OCI-LY3 (cell line): ENCODE data around the gene IER3.

Source experiments
- EZH2phosphoT487 ChIP-seq: fragments of 200-600 bp; shearing (Covaris generic); IDR thresholded peaks from 2 replicates; pipeline ENCODE4 v1.6.1; 2018; ENCODE audit warnings: antibody characterized with exemption, mixed run types, low read depth
- TF ChIP-seq, protein P1 (sequence below): fragments of 200-600, 300-600 bp; sonication (generic); IDR thresholded peaks from 2 replicates; pipeline ENCODE4 v1.5.1; 2014; ENCODE audit warnings: antibody characterized with exemption, low read length, low read depth

DNA sequence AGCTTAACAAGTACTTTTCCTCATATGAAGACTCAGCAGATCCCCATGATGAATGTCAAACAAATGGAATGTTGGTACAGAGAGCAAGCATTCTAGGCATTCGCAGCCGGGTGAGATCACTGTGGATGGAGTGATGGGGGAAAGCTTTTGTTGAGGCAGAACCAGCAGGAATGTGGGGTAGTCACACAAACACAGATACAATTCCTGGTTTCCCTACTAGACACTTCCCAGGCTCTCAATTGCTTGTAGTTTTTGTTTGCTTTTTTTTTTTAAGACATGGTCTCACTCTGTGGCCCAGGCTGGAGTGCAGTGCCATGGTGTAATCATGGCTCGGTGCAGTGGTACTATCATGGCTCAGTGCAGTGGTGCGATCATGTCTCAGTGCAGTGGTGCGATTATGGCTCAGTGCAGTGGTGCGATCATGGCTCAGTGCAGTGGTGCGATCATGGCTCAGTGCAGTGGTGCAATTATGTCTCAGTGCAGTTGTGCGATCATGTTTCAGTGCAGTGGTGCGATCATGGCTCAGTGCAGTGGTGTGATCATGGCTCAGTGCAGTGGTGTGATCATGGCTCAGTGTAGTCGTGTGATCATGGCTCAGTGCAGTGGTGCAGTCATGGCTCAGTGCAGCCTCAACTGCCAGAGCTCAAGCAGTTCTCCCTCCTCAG is 15.4 kb upstream of the IER3 start:
- TF ChIP-seq, protein P1, sequence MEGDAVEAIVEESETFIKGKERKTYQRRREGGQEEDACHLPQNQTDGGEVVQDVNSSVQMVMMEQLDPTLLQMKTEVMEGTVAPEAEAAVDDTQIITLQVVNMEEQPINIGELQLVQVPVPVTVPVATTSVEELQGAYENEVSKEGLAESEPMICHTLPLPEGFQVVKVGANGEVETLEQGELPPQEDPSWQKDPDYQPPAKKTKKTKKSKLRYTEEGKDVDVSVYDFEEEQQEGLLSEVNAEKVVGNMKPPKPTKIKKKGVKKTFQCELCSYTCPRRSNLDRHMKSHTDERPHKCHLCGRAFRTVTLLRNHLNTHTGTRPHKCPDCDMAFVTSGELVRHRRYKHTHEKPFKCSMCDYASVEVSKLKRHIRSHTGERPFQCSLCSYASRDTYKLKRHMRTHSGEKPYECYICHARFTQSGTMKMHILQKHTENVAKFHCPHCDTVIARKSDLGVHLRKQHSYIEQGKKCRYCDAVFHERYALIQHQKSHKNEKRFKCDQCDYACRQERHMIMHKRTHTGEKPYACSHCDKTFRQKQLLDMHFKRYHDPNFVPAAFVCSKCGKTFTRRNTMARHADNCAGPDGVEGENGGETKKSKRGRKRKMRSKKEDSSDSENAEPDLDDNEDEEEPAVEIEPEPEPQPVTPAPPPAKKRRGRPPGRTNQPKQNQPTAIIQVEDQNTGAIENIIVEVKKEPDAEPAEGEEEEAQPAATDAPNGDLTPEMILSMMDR, result no peak
- no peak for TF ChIP-seq EZH2phosphoT487
